ENCODE data around the gene SARM1. TPM values are rescaled to one million over a fixed set of nuclear protein-coding genes. Genes with fewer than 3 reads are reported as not detected.
A peak's percentile ranks its signal among the peaks of the same experiment; 100 is the strongest.
"Not testable (repeated sequence)": the region's sequence is repeated elsewhere in the genome, so short reads cannot be mapped to it uniquely, and the experiment has no call there.

Gene SARM1
- total RNA-seq, 1 experiment from 2014 or later = 5.1 TPM

GRCh38 chr17:28433721-28434120, 62.2 kb downstream of the SARM1 start:
- Mint-ChIP-seq H3K27ac (no peak overlapping the region), H3K27me3 (ENCODE audit: low read depth) (peaks cover 26% of the 10 kb centered on the region), H3K4me1 (peaks cover 0 to 4% of the 10 kb centered on the region in 2 experiments; a peak in 1 of 4 replicates), H3K9me3 (no peaks in the 10 kb centered on the region; a peak in 1 of 5 replicates), H3K4me3 (no peak overlapping the region), H3K36me3 (ENCODE audit: insufficient read depth in 1 of 3, low read depth in 3 of 3) (no peaks in the 10 kb centered on the region)
- Histone ChIP-seq H3T11ph (ENCODE audit: low read length) (no peak overlapping the region), H2BK12ac (ENCODE audit: insufficient read length, low read depth, low read length) (no peak overlapping the region), H4K91ac (ENCODE audit: insufficient read length, low read depth, low read length) (no peak overlapping the region), H3K27me3 (ENCODE audit: insufficient read depth, low read length) (no peaks in the 10 kb centered on the region), H3K27ac (ENCODE audit: insufficient read length, low read depth, low read length) (no peak overlapping the region), H2AFZ (ENCODE audit: low read length) (no peak overlapping the region), H3K9me3 (ENCODE audit: control insufficient read depth, low read depth, low read length) (no peaks in the 10 kb centered on the region), H3K18ac (ENCODE audit: insufficient read length, low read depth, low read length) (no peak overlapping the region), H4K5ac (ENCODE audit: insufficient read length, low read depth, low read length) (no peak overlapping the region), H3K23ac (ENCODE audit: insufficient read length, low read depth, low read length) (no peak overlapping the region), H3K23me2 (ENCODE audit: insufficient read length, low read depth, low read length, poor library complexity, severe bottlenecking) (no peaks in the 10 kb centered on the region), H3K79me1 (ENCODE audit: insufficient read depth, low read depth, low read length, poor library complexity, severe bottlenecking) (no peaks in the 10 kb centered on the region), H3K56ac (ENCODE audit: insufficient read length, low read depth, low read length) (no peak overlapping the region), H3K4ac (ENCODE audit: low read depth, low read length) (no peak overlapping the region), H2AK5ac (ENCODE audit: insufficient read length, low read length) (no peak overlapping the region), H2BK120ac (ENCODE audit: low read depth, low read length, poor library complexity, severe bottlenecking) (no peak overlapping the region), H3K4me1 (ENCODE audit: insufficient read depth, low read length) (no peaks in the 10 kb centered on the region), H3K79me2 (ENCODE audit: insufficient read depth, low read length) (no peaks in the 10 kb centered on the region), H3K4me2 (ENCODE audit: insufficient read depth, insufficient read length, low read length) (no peak overlapping the region), H2BK15ac (ENCODE audit: low read depth, low read length) (no peak overlapping the region), H3K14ac (ENCODE audit: insufficient read depth, low read length) (no peak overlapping the region), H2BK20ac (ENCODE audit: low read depth, low read length, poor library complexity, severe bottlenecking) (no peak overlapping the region), H2BK5ac (ENCODE audit: insufficient read length, low read length) (no peak overlapping the region), H4K20me1 (ENCODE audit: control insufficient read depth, insufficient read depth, insufficient read length) (no peaks in the 10 kb centered on the region), H4K8ac (replicated peaks; ENCODE audit: insufficient read length, low read depth, low read length) (no peak overlapping the region), H3K9ac (ENCODE audit: extremely low read depth, insufficient read length, low read length) (no peak overlapping the region)
- no peak for TF ChIP-seq CTCF (conservative IDR thresholded peaks at IDR 0.05)
- no peak for DNase-seq
- no CpG with 5 or more reads among the region's 1 CpG for WGBS (ENCODE audit: extremely low coverage, insufficient read length, low lambda C conversion rate)

GRCh38 chr17:28434326-28434725, 62.8 kb downstream of the SARM1 start:
- peaks cover 28% of the 10 kb centered on the region for H3K27me3 Mint-ChIP-seq (ENCODE audit: low read depth)
- no CpG with 5 or more reads among the region's 8 CpGs for WGBS (ENCODE audit: extremely low coverage, insufficient read length, low lambda C conversion rate)

More at GRCh38 chr17:28434326-28434725, 62.8 kb downstream of the SARM1 start:
- H2AFZ ChIP-seq (ENCODE audit: low read length); H3K79me2 ChIP-seq (ENCODE audit: insufficient read depth, low read length); H3K9me3 ChIP-seq (ENCODE audit: control insufficient read depth, low read depth, low read length); H3T11ph ChIP-seq (ENCODE audit: low read length); H2BK20ac ChIP-seq (ENCODE audit: low read depth, low read length, poor library complexity, severe bottlenecking); H3K4ac ChIP-seq (ENCODE audit: low read depth, low read length); H2BK120ac ChIP-seq (ENCODE audit: low read depth, low read length, poor library complexity, severe bottlenecking); H3K27ac ChIP-seq (ENCODE audit: insufficient read length, low read depth, low read length); H2AK5ac ChIP-seq (ENCODE audit: insufficient read length, low read length); H4K20me1 ChIP-seq (ENCODE audit: control insufficient read depth, insufficient read depth, insufficient read length); H3K18ac ChIP-seq (ENCODE audit: insufficient read length, low read depth, low read length); H3K23ac ChIP-seq (ENCODE audit: insufficient read length, low read depth, low read length); H3K14ac ChIP-seq (ENCODE audit: insufficient read depth, low read length); H2BK15ac ChIP-seq (ENCODE audit: low read depth, low read length); H3K27me3 ChIP-seq (ENCODE audit: insufficient read depth, low read length); H3K4me1 Mint-ChIP-seq; H3K23me2 ChIP-seq (ENCODE audit: insufficient read length, low read depth, low read length, poor library complexity, severe bottlenecking); H2BK12ac ChIP-seq (ENCODE audit: insufficient read length, low read depth, low read length); H3K4me3 Mint-ChIP-seq; DNase-seq; H3K36me3 Mint-ChIP-seq (ENCODE audit: insufficient read depth in 1 of 3, low read depth in 3 of 3); H3K79me1 ChIP-seq (ENCODE audit: insufficient read depth, low read depth, low read length, poor library complexity, severe bottlenecking); H3K9ac ChIP-seq (ENCODE audit: extremely low read depth, insufficient read length, low read length); H3K4me2 ChIP-seq (ENCODE audit: insufficient read depth, insufficient read length, low read length); H2BK5ac ChIP-seq (ENCODE audit: insufficient read length, low read length); H3K4me1 ChIP-seq (ENCODE audit: insufficient read depth, low read length); H3K56ac ChIP-seq (ENCODE audit: insufficient read length, low read depth, low read length); H4K91ac ChIP-seq (ENCODE audit: insufficient read length, low read depth, low read length); H4K8ac ChIP-seq (replicated peaks; ENCODE audit: insufficient read length, low read depth, low read length); H4K5ac ChIP-seq (ENCODE audit: insufficient read length, low read depth, low read length); H3K9me3 Mint-ChIP-seq: not testable (repeated sequence)
- H3K27ac Mint-ChIP-seq = peak overlapping the region in 1 of 3 experiments; percentile 31; a peak in 1 of 7 replicates

All from H9 (cell line).